Measurements from ENCODE around the gene SIRPG. TPM values are rescaled to one million over a fixed set of nuclear protein-coding genes. Genes with fewer than 3 reads are reported as not detected.

SIRPG gene
- total and polyA plus RNA-seq, 4 donors, result 0.32 to 0.71 (median 0.42) TPM; not detected in 1

GRCh38 chr20:1693427-1693826, 35.8 kb upstream of the SIRPG start:
- H3K27ac ChIP-seq (ENCODE audit: low read depth in 1 of 2, low read length in 2 of 2), result no peak overlapping the region
- no peaks in the 10 kb centered on the region for H3K36me3 ChIP-seq (ENCODE audit: control insufficient read depth in 4 of 4, insufficient read depth in 3 of 4, low read depth in 1 of 4, low read length in 3 of 4)
- no peaks in the 10 kb centered on the region for H3K4me1 ChIP-seq (ENCODE audit: control insufficient read depth in 4 of 4, insufficient read depth in 4 of 4, low read length in 3 of 4)
- no peak for DNase-seq (ENCODE audit: low spot score)
- H3K4me3 ChIP-seq (ENCODE audit: low read depth in 1 of 3, low read length in 3 of 3), result no peak overlapping the region
- no peak overlapping the region for H3K9ac ChIP-seq (ENCODE audit: low read depth in 1 of 2, low read length in 2 of 2)
- H3K9me3 ChIP-seq (ENCODE audit: control insufficient read depth in 4 of 4, low read length in 3 of 4), result peaks cover 0 to 3% (median 0%) of the 10 kb centered on the region in 4 donors
- 42% methylated on average over 1 of the region's 1 CpG for WGBS
- TF ChIP-seq REST (IDR thresholded peaks at IDR 0.05), result no peak
- no peak for TF ChIP-seq RAD21 (IDR thresholded peaks at IDR 0.05)
- TF ChIP-seq YY1 (IDR thresholded peaks at IDR 0.05), result no peak
- TF ChIP-seq EGR1 (IDR thresholded peaks at IDR 0.05; ENCODE audit: low read depth in 2 of 2), result no peak
- TF ChIP-seq SP1 (IDR thresholded peaks at IDR 0.05), result no peak
- no peak for TF ChIP-seq FOXA1 (IDR thresholded peaks at IDR 0.05)
- H3K27me3 ChIP-seq (ENCODE audit: control insufficient read depth in 4 of 4, insufficient read depth in 4 of 4, low read length in 3 of 4), result no peaks in the 10 kb centered on the region

- 72% methylated on average over 3 of the region's 3 CpGs for WGBS
- no peak overlapping the region for H3K4me3 ChIP-seq (ENCODE audit: low read depth in 1 of 3, low read length in 3 of 3)
- no peak overlapping the region for H3K27ac ChIP-seq (ENCODE audit: low read depth in 1 of 2, low read length in 2 of 2)
- H3K4me1 ChIP-seq (ENCODE audit: control insufficient read depth in 4 of 4, insufficient read depth in 4 of 4, low read length in 3 of 4), result no peaks in the 10 kb centered on the region
- H3K9me3 ChIP-seq (ENCODE audit: control insufficient read depth in 4 of 4, low read length in 3 of 4), result peaks cover 0 to 3% (median 0%) of the 10 kb centered on the region in 4 donors
- TF ChIP-seq JUND (IDR thresholded peaks at IDR 0.05) (no peak), EGR1 (IDR thresholded peaks at IDR 0.05; ENCODE audit: low read depth in 2 of 2) (no peak), NR2F2 (IDR thresholded peaks at IDR 0.05) (no peak), REST (IDR thresholded peaks at IDR 0.05) (no peak), HNF4G (IDR thresholded peaks at IDR 0.05) (no peak), RXRA (IDR thresholded peaks at IDR 0.05) (no peak), MAX (IDR thresholded peaks at IDR 0.05) (no peak), GABPA (IDR thresholded peaks at IDR 0.05 in 1 of 2, conservative IDR thresholded peaks at IDR 0.05 in 1 of 2) (no peak), ATF3 (IDR thresholded peaks at IDR 0.05) (no peak), HNF4A (conservative IDR thresholded peaks at IDR 0.05) (no peak), TAF1 (conservative IDR thresholded peaks at IDR 0.05) (no peak), FOXA2 (IDR thresholded peaks at IDR 0.05) (no peak), YY1 (IDR thresholded peaks at IDR 0.05) (no peak), ZBTB33 (IDR thresholded peaks at IDR 0.05) (no peak), RAD21 (IDR thresholded peaks at IDR 0.05) (no peak), SP1 (IDR thresholded peaks at IDR 0.05) (no peak), FOXA1 (IDR thresholded peaks at IDR 0.05) (no peak)
- H3K9ac ChIP-seq (ENCODE audit: low read depth in 1 of 2, low read length in 2 of 2), result no peak overlapping the region
- H3K27me3 ChIP-seq (ENCODE audit: control insufficient read depth in 4 of 4, insufficient read depth in 4 of 4, low read length in 3 of 4), result peaks cover 0 to 3% (median 0%) of the 10 kb centered on the region in 4 donors
- no peaks in the 10 kb centered on the region for H3K36me3 ChIP-seq (ENCODE audit: control insufficient read depth in 4 of 4, insufficient read depth in 3 of 4, low read depth in 1 of 4, low read length in 3 of 4)
- no peak for DNase-seq (ENCODE audit: low spot score)
Measured at GRCh38 chr20:1689721-1690120, 32.1 kb upstream of the SIRPG start.

Data from liver (tissue), 9 donors.